Measurements from ENCODE around the gene TREH.

TREH gene

DNA sequence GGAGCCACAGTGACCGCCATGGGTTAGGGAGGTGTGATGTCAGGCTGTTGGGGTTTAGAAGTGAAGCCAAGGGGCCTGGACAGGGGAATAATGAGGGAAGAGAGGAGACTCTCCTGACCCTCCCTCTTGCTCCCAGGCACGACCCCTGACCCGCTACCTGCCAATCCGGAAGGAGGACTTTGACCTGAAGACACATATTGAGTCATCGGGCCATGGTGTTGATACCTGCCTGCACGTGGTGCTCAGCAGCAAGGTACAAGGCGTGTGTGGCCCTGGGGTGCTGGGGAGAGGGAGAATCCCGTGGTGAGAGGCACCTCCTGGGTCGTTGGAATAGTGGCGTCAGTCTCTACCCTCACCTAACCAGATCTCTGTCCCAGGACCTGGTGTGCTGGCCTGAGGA lies 29.5 kb downstream of the TREH start:
- no peak for DNase-seq (ENCODE audit: low read depth in 1 of 2, low spot score in 1 of 2)

DNA sequence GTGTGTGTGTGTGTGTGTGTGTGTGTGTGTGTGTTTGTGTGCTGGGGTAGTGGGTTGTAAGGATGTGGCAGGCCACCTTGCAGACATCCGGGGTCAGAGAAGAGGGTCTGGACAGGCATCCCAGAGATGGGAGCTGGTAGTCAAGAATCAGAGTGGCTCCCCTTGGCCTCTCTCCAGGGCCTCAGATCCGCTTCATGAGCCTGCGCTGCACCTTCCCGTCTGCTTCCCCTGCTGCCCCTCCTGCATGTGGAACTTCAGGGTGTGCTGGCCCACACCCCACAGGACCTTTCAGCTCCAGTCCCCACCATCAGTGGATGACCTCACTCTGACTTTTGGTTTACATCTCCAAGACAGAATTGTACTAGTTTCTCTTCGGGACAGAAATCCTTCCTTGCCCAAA lies 31.2 kb downstream of the TREH start:
- DNase-seq (ENCODE audit: low read depth in 1 of 2, low spot score in 1 of 2): no peak

GRCh38 chr11:118646393-118646792 lies 33.1 kb downstream of the TREH start:
- no peak for DNase-seq (ENCODE audit: low read depth in 1 of 2, low spot score in 1 of 2)

- DNase-seq (ENCODE audit: low read depth in 1 of 2, low spot score in 1 of 2): no peak
Observed at GRCh38 chr11:118645066-118645715, 34.3 kb downstream of the TREH start.

GRCh38 chr11:118644496-118644895 lies 35.0 kb downstream of the TREH start:
- no peak for DNase-seq (ENCODE audit: low read depth in 1 of 2, low spot score in 1 of 2)

GRCh38 chr11:118643995-118644345 lies 35.5 kb downstream of the TREH start:
- DNase-seq (ENCODE audit: low read depth in 1 of 2, low spot score in 1 of 2): no peak

DNA sequence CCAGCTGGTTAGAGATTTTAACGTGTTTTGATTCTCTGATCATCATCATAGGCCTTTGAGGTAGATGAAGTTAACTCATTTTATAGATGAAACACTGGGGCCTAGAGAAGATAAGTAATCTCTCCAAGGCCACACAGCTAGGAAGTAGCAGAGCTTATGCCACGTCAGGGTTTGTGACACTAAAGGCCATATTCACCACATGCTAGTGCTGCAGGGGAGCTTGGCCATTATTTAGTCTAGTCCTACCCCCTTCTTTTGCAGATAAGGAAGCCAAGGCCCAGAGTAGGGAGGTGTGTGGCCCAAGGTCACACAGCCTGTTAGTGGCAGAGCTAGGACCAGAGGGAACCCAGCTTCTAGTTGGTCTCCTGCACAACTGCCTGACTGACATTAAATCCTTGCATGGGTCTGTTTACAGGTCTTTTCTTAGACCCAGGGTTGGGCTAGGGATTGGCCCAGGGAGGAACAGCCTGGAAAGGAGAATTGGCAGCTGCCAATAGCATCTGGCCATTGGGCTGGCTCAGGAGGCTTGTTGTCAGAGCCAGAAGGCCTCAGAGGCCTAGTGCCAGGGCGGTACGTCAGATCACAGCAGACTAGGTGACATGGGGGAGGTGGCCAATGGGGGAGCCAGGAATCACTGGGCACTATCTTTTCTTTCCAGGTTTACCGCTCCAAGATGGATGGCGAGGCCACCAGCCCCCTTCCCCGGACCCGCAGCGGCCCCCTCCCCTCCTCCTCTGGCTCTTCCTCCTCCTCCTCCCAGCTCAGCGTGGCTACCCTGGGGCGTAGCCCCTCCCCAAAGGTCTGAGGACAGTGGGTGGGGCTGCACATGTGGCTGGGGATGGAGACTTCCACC lies 36.1 kb downstream of the TREH start:
- DNase-seq (ENCODE audit: low read depth in 1 of 2, low spot score in 1 of 2): no peak

- no peak for DNase-seq (ENCODE audit: low read depth in 1 of 2, low spot score in 1 of 2)
Observed at GRCh38 chr11:118641397-118642019, 37.9 kb downstream of the TREH start.

GRCh38 chr11:118640332-118641154 lies 38.9 kb downstream of the TREH start:
- no peak for DNase-seq (ENCODE audit: low read depth in 1 of 2, low spot score in 1 of 2)

DNA sequence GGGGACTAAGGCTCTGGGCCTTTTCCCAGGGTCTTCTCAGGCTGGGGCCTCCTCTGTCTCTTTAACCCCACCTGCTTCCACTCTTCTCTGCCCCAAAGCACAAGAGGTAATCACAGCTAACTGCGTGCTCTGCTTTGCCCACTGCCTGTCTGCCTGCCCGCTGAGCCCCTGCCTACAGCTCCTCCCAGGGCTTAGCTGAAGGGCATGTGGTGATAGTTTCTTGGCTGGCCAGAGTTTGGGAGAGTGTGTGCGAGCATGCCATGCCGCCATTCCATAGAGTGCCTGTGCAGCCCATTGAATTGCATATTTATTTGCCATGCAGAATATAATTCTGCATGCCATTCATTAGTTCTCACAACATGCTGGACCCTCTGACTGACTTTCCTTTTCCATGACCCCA lies 39.6 kb downstream of the TREH start:
- no peak for DNase-seq (ENCODE audit: low read depth in 1 of 2, low spot score in 1 of 2)

- DNase-seq (ENCODE audit: low read depth in 1 of 2, low spot score in 1 of 2): no peak
Observed at GRCh38 chr11:118638726-118639125, 40.7 kb downstream of the TREH start.

- DNase-seq (ENCODE audit: low read depth in 1 of 2, low spot score in 1 of 2): no peak
Observed at GRCh38 chr11:118636569-118637290, 42.7 kb downstream of the TREH start.

DNA sequence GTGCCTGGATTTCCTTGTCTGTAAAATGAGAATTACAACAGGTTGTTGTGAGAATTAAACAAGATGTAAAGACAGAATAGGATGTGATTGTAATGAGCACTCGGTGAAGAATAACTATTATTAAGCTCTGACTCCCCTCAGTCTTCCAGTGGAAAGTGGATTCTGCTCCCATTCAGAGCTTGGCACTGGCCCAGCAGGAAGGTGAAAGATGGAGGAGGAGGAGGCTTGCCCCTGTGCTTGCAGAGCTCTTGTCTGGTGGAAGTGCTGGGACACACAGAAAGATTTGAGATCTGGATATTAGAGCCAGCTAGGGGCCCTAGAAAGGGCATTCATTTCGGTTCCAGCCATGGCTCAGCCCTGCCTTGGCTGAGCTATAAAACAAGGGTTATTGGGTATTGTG lies 43.8 kb downstream of the TREH start:
- DNase-seq (ENCODE audit: low read depth in 1 of 2, low spot score in 1 of 2): no peak

DNA sequence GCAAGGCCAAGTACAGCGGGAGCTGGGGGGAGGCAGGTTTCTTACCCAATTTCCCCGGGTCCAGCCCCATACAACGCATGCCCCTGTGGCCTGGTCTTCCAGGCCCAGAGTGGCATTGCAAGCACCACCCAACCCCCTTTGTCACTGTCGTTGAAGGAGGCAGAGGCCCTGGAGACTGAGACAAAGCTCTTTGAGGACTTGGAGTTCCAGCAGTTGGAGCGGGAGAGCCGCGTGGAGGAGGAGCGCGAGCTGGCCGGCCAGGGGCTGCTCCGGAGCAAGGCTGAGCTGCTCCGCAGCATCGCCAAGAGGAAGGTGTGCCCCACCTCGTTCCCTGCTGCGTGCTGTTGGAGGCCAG lies 44.2 kb downstream of the TREH start:
- no peak for DNase-seq (ENCODE audit: low read depth in 1 of 2, low spot score in 1 of 2)

DNA sequence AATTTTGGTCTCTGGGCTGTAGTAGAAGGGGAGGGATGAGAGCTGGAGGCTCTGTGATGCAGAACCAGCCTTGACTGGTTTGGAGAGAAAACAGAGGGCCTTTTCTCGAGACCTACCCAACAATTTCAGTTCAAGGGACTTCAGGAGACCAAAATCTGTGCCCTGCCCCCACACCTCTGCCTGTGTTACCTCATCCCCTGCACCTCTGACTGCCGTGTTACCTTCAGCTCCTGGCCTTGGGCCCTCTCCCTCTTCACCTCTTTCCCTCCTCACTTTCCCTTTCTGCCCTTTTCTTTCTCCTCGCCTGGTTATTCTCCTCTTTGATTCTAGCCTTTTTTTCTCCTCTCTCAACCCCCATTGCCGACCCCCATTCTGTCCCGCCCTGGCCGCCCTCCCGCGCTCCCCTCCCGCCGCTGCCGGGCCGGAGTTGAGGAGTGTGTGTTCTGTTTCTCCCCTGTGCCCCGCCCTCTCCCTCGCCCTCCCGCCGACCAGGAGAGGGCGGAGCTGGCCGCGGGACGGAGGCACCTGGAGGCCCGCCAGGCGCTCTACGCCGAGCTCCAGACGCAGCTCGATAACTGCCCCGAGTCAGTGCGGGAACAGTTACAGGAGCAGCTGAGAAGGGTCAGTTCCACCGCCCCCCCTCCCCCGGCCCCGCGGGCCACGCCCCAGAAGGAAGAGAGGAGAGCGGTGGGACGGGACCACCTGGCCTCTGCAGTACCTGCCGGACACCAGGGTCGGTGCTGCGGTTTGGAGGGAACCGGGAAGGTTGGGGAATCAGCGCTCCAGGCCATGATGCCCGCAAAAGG lies 44.8 kb downstream of the TREH start:
- DNase-seq (ENCODE audit: low read depth in 1 of 2, low spot score in 1 of 2): no peak

DNA sequence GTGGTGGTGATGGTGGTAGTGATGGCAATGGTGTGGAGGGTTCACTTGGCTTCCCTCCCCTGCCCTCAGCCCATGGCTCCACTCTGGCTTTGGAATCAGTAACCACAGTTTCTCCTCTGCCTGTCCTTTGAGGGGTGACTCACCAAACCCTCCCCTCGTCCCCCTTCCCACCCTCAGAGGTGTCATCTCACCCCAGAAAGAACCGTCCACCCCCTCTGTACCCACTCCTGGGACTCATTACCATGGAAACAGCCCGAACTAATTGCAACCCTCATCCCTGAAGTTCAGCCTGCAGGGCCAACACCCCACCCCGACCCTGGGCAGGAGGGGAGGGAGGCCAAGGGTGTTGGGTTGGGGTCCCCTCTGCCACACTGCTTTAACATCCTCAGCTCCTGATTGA lies 45.5 kb downstream of the TREH start:
- no peak for DNase-seq (ENCODE audit: low read depth in 1 of 2, low spot score in 1 of 2)

- no peak for DNase-seq (ENCODE audit: low read depth in 1 of 2, low spot score in 1 of 2)
Observed at GRCh38 chr11:118633319-118633690, 46.1 kb downstream of the TREH start.

- DNase-seq (ENCODE audit: low read depth in 1 of 2, low spot score in 1 of 2): no peak
Observed at GRCh38 chr11:118632577-118633318, 46.7 kb downstream of the TREH start.

DNA sequence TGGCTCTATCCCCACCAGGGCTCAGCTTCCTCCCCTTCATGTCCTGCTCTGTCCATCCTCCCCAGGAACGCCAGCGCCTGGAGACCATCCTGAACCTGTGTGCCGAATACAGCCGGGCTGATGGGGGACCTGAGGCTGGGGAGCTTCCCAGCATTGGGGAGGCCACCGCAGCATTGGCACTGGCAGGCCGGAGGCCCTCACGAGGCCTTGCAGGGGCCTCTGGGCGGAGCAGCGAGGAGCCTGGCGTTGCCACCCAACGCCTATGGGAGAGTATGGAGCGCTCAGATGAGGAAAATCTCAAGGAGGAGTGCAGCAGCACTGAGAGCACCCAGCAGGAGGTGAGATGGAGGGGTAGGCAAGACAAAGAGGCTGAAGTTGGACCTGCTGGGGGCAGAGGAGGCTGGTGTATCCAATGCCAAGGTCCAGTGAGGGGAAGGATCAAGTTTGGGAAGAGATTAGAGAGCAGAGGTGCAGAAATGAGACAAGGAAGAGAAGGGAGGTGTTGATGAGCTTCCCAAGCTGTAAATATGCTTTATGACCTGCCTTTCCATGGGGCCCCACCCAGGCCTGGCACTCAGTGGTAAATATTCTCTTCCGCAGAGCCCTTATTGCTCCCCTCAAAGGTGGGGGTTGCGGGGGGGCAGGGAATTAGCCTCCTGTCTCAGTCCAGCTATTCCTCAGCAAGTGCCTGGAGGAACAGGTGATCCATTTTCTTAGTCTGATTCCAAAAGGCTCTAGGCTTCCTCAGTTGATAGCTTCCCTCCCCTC lies 48.1 kb downstream of the TREH start:
- no peak for DNase-seq (ENCODE audit: low read depth in 1 of 2, low spot score in 1 of 2)

Data from stimulated activated CD4-positive, alpha-beta T cell treated with anti-CD3 and anti-CD28 coated beads, Interleukin-15, amount 100 ng/mL, for 1 hour (primary cell).